ENCODE results near the gene HTRA1.

Gene HTRA1

DNA sequence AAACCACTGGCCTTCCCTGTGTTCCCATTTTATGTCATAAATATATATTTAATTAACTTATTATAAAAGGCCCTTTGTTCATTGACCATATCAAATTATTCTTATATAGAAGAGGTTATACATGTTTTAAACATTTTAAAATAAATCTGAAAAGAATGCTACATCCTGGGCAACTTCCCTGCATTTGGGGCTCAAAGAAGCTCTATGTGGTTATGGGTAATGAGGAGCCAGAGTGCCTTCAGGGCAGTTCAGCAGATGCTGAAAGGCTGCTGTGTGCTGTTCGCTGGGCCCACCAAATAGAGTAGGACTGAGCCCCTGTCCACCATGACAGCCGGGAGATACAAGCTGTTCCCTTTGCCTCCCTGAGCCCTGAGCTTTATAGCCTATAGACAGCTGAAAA lies 35.9 kb downstream of the HTRA1 start:
- H4K20me1 ChIP-seq (ENCODE audit: insufficient read depth, low read length): no peaks in the 10 kb centered on the region
- H2AFZ ChIP-seq (ENCODE audit: low read length): no peak overlapping the region
- H3K4me1 ChIP-seq (ENCODE audit: insufficient read depth, low read length, severe bottlenecking): no peaks in the 10 kb centered on the region
- H3F3A ChIP-seq (ENCODE audit: insufficient read depth, low read length): no peaks in the 10 kb centered on the region
- no peak overlapping the region for H3K4me2 ChIP-seq (ENCODE audit: low read length)
- H3K79me2 ChIP-seq (ENCODE audit: insufficient read depth, low read length): no peaks in the 10 kb centered on the region
- no peak overlapping the region for H3K27ac ChIP-seq (ENCODE audit: low read depth, low read length, poor library complexity, severe bottlenecking)
- no peaks in the 10 kb centered on the region; the same call in 1 of the 2 replicates for H3K27me3 ChIP-seq (ENCODE audit: insufficient read depth, low read length)
- no peaks in the 10 kb centered on the region for H3K9me2 ChIP-seq (ENCODE audit: low read depth, low read length)
- H3K9ac ChIP-seq (ENCODE audit: low read length): no peak overlapping the region
- H3K4me3 ChIP-seq (ENCODE audit: low read depth, low read length, poor library complexity, severe bottlenecking): no peak overlapping the region
- H3K36me3 ChIP-seq (ENCODE audit: insufficient read depth, low read length): no peaks in the 10 kb centered on the region
- no peaks in the 10 kb centered on the region for H3K9me3 ChIP-seq (ENCODE audit: low read length)
- no peak for TF ChIP-seq EZH2 (IDR thresholded peaks at IDR 0.05; ENCODE audit: borderline replicate concordance, low read length)
- TF ChIP-seq, protein P1, sequence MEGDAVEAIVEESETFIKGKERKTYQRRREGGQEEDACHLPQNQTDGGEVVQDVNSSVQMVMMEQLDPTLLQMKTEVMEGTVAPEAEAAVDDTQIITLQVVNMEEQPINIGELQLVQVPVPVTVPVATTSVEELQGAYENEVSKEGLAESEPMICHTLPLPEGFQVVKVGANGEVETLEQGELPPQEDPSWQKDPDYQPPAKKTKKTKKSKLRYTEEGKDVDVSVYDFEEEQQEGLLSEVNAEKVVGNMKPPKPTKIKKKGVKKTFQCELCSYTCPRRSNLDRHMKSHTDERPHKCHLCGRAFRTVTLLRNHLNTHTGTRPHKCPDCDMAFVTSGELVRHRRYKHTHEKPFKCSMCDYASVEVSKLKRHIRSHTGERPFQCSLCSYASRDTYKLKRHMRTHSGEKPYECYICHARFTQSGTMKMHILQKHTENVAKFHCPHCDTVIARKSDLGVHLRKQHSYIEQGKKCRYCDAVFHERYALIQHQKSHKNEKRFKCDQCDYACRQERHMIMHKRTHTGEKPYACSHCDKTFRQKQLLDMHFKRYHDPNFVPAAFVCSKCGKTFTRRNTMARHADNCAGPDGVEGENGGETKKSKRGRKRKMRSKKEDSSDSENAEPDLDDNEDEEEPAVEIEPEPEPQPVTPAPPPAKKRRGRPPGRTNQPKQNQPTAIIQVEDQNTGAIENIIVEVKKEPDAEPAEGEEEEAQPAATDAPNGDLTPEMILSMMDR (IDR thresholded peaks at IDR 0.05; ENCODE audit: low read length): no peak

DNA sequence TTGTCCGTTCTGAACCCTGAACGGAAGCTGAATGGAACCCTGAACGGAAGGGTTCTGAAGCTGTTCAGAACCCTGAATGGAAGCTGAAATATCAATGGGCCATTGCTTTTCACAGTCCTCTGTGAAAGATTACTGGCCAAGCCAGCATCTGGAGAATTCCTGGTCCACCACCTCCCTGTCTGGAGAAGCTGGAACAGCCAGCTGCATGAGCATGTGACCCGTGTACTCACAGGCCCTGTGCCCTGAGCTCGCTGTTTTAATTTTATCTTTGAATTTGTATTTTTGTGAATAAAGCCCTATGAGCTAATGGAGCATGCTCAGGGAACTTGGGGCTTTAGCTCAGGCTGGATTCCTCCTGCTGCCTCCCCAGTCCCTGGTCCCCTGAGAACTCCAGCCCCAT lies 37.2 kb downstream of the HTRA1 start:
- TF ChIP-seq EZH2 (IDR thresholded peaks at IDR 0.05; ENCODE audit: borderline replicate concordance, low read length): no peak
- Histone ChIP-seq H3K4me1 (ENCODE audit: insufficient read depth, low read length, severe bottlenecking) (no peaks in the 10 kb centered on the region), H2AFZ (ENCODE audit: low read length) (no peak overlapping the region), H3K9ac (ENCODE audit: low read length) (no peak overlapping the region), H3F3A (ENCODE audit: insufficient read depth, low read length) (no peaks in the 10 kb centered on the region), H3K36me3 (ENCODE audit: insufficient read depth, low read length) (no peaks in the 10 kb centered on the region), H3K27me3 (ENCODE audit: insufficient read depth, low read length) (no peaks in the 10 kb centered on the region; the same call in 1 of the 2 replicates), H3K27ac (ENCODE audit: low read depth, low read length, poor library complexity, severe bottlenecking) (no peak overlapping the region), H3K9me2 (ENCODE audit: low read depth, low read length) (no peaks in the 10 kb centered on the region), H4K20me1 (ENCODE audit: insufficient read depth, low read length) (no peaks in the 10 kb centered on the region), H3K79me2 (ENCODE audit: insufficient read depth, low read length) (no peaks in the 10 kb centered on the region), H3K4me3 (ENCODE audit: low read depth, low read length, poor library complexity, severe bottlenecking) (no peak overlapping the region), H3K4me2 (ENCODE audit: low read length) (no peak overlapping the region), H3K9me3 (ENCODE audit: low read length) (no peaks in the 10 kb centered on the region)

DNA sequence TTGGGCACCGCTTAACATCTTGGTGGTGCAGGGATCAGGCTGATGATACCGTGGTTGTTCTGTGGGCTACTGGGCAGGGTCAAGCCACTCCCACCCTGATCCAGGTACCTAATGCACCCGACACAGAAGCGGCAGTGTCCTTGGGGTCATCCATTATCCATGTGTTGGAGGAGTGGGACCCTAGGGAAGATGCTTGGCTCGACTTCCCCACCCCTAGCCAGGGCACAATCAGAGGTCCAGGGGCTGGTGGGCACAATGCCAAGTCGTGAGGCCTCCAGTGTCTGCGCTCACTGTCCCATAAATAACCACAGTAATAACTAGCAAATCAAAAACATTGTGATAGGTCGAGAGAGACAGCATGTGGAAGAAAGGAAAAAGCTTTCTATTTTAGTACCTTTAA lies 37.7 kb downstream of the HTRA1 start:
- Histone ChIP-seq H3K4me1 (ENCODE audit: insufficient read depth, low read length, severe bottlenecking) (no peaks in the 10 kb centered on the region), H3K79me2 (ENCODE audit: insufficient read depth, low read length) (no peaks in the 10 kb centered on the region), H3K27me3 (ENCODE audit: insufficient read depth, low read length) (no peaks in the 10 kb centered on the region; the same call in 1 of the 2 replicates), H3K9me3 (ENCODE audit: low read length) (no peaks in the 10 kb centered on the region), H3K9me2 (ENCODE audit: low read depth, low read length) (no peaks in the 10 kb centered on the region), H4K20me1 (ENCODE audit: insufficient read depth, low read length) (no peaks in the 10 kb centered on the region), H2AFZ (ENCODE audit: low read length) (no peak overlapping the region), H3K9ac (ENCODE audit: low read length) (no peak overlapping the region), H3K36me3 (ENCODE audit: insufficient read depth, low read length) (no peaks in the 10 kb centered on the region), H3K4me3 (ENCODE audit: low read depth, low read length, poor library complexity, severe bottlenecking) (no peak overlapping the region), H3K4me2 (ENCODE audit: low read length) (no peak overlapping the region), H3F3A (ENCODE audit: insufficient read depth, low read length) (no peaks in the 10 kb centered on the region), H3K27ac (ENCODE audit: low read depth, low read length, poor library complexity, severe bottlenecking) (no peak overlapping the region)
- TF ChIP-seq EZH2 (IDR thresholded peaks at IDR 0.05; ENCODE audit: borderline replicate concordance, low read length): no peak
- TF ChIP-seq, protein P1 (IDR thresholded peaks at IDR 0.05; ENCODE audit: low read length): no peak

DNA sequence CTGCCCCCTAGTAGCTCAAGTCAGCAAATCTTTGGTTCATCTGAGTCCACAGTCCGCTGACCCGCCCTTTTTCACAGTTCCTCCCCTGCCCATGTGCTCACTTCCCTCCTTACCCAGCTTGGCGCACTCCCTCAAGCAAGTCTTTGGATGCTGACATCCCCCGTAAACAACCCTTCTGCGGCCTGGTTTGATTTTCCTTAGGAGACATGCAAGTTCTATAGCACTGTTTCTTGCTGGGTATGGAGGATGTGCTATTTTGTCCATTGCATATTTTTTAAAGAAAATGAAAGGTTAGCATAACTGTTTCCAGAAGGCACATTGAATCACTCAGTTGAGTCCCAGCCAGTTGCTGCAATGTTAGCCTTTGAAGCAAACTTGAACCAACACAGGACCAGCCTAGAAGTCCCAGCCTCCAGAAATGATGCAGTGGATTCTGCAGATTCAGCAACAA lies 38.2 kb downstream of the HTRA1 start:
- Histone ChIP-seq H3K9ac (ENCODE audit: low read length) (no peak overlapping the region), H3K27ac (ENCODE audit: low read depth, low read length, poor library complexity, severe bottlenecking) (no peak overlapping the region), H3K9me3 (ENCODE audit: low read length) (no peaks in the 10 kb centered on the region), H3F3A (ENCODE audit: insufficient read depth, low read length) (no peaks in the 10 kb centered on the region), H3K79me2 (ENCODE audit: insufficient read depth, low read length) (no peaks in the 10 kb centered on the region), H3K4me2 (ENCODE audit: low read length) (no peak overlapping the region), H3K4me3 (ENCODE audit: low read depth, low read length, poor library complexity, severe bottlenecking) (no peak overlapping the region), H4K20me1 (ENCODE audit: insufficient read depth, low read length) (no peaks in the 10 kb centered on the region), H3K27me3 (ENCODE audit: insufficient read depth, low read length) (no peaks in the 10 kb centered on the region; the same call in 1 of the 2 replicates), H3K4me1 (ENCODE audit: insufficient read depth, low read length, severe bottlenecking) (no peaks in the 10 kb centered on the region), H2AFZ (ENCODE audit: low read length) (no peak overlapping the region), H3K36me3 (ENCODE audit: insufficient read depth, low read length) (no peaks in the 10 kb centered on the region), H3K9me2 (ENCODE audit: low read depth, low read length) (no peaks in the 10 kb centered on the region)
- TF ChIP-seq EZH2 (IDR thresholded peaks at IDR 0.05; ENCODE audit: borderline replicate concordance, low read length): no peak
- TF ChIP-seq, protein P1 (IDR thresholded peaks at IDR 0.05; ENCODE audit: low read length): no peak
